Pancreas (tissue), 10 donors: ENCODE data around the gene GHITM. TPM values are rescaled to one million over a fixed set of nuclear protein-coding genes. Genes with fewer than 3 reads are reported as not detected.

ENCODE experiments used
- ATAC-seq, 4 donors: fragments of 200-7000 bp; cut with Tn5 transposase; one replicate each; pipeline versions ENCODE4 v1.8.0 to v1.9.1; 2020; ENCODE audit warnings: mild to moderate bottlenecking in 4 of 4, moderate library complexity in 4 of 4
- DNase-seq, 6 donors: peaks; one replicate each; pipeline ENCODE4 v3.0.0-alpha.2; 2020
- FAIRE-seq: peaks from 2 replicates; lab custom pipeline; 2012; peaks lifted over from hg19 to GRCh38; lab: Jason Lieb, UNC
- H3K27ac ChIP-seq, 4 donors: fragments of 200-600 bp; sonication (generic); 1 replicate in 3 of 4; 2 replicates in 1 of 4; pipeline versions ENCODE4 v1.5.0 to v1.8.0; 2020
- H3K27me3 ChIP-seq, 4 donors: fragments of 200-600 bp; one replicate each; pipeline ENCODE4 v1.8.0; 2021
- H3K36me3 ChIP-seq, 3 donors: fragments of 200-600 bp; sonication (generic) in 1 of 3; one replicate each; pipeline versions ENCODE4 v1.5.0 to v1.8.0; 2020 to 2021
- H3K4me1 ChIP-seq, 3 donors: fragments of 200-600 bp; one replicate each; pipeline ENCODE4 v1.8.0; 2021
- H3K4me3 ChIP-seq, 4 donors: fragments of 200-600 bp; sonication (generic) in 2 of 4; one replicate each; pipeline versions ENCODE4 v1.5.0 to v1.8.0; 2020 to 2021
- H3K9me3 ChIP-seq, 4 donors: fragments of 200-600 bp; one replicate each; pipeline ENCODE4 v1.8.0; 2021
- WGBS, 2 donors: extraction: QIAGEN DNeasy Blood & Tissue Kit; methylation state at CpG; one replicate each; pipeline ENCODE4 v1.1.7; 2013; 5-methylcytosine and 5-hydroxymethylcytosine counted together
- intact Hi-C, 3 donors: fragments of 100-400 bp; cut with DNase I; formaldehyde crosslinking; loops; one replicate each; pipeline versions ENCODE4 v1.11.1 to v1.14.2; 2022
- polyA plus RNA-seq, 2 donors: library from polyadenylated mRNA; stranded (reverse); fragments of 200-250 nt; gene quantifications; one replicate each; pipeline ENCODE4 v1.2.3, GENCODE V29; 2013
- total RNA-seq, 6 donors: library from RNA; stranded (reverse); fragmentation: NEBNext Ultra II Directional in 4 of 6; extraction: Animal tissue kit (Norgen Biotek cat#: 25700) in 4 of 6; gene quantifications; one replicate each; pipeline versions ENCODE4 v1.2.1 to v1.2.4, GENCODE V29; 2021 to 2023
- TF ChIP-seq, protein P1 (sequence below), 4 donors: fragments of 200-600 bp; sonication (generic) in 3 of 4; IDR thresholded peaks; one replicate each; pipeline versions ENCODE4 v1.5.0 to v1.8.0; 2021; ENCODE audit warnings: antibody characterized with exemption in 4 of 4
- donor health status: healthy with polysubstance abuse.
- donor health status: DM: no; HTN: no; CAD: no; lungs with moderate emphysema.
- donor health status: DM: no; HTN: no; CAD: no.
- donor health status: control.
- donor health status: control.
- donor health status: Bipolar disorder and iron deficiency.
- donor health status: DM: yes; HTN: yes; CAD: no.
- donor health status: DM: no; HTN: no; CAD: no.
- donor health status: DM: no; HTN: no; CAD: no.
- donor health status: DM: yes; HTN: yes; CAD: no.

GHITM gene
- total and polyA plus RNA-seq, 8 donors: 31.1 to 68.5 (median 49.5) TPM

DNA sequence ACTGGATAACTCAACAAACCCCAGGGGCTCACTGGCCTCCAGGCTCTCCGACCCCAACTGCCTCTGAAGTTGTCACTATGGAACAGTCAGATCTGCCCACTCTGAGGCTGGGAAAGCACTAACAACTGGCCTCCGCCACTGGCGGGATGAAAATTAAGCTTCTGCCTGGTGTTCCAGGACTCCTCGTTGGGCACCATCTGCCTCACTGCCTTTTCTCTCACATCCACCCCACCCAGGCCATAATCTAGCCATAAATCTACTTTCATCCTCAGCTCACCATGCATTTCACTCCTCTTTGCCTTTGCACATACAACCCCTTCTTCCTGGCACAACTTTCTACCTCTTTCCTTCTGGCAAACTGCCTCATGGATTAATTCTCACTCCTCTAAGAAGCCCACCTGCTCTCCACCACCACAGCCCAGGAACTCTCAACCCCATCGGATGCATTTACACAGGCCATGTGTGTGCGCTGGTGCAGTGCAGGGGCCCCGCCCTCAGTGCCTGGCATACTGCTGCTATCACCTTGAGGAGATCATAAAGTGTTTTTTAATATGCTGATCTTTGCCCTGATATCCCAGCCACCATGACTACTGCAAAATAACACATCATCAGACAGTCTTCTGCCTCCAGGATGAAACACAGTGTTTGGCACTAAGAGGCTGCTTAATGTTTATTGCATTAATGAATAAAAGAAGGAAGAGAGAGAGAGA lies 59.1 kb downstream of the GHITM start:
- H3K27me3 ChIP-seq: peaks cover 0 to 10% (median 0%) of the 10 kb centered on the region in 4 donors
- intact Hi-C loops: no loop called here

DNA sequence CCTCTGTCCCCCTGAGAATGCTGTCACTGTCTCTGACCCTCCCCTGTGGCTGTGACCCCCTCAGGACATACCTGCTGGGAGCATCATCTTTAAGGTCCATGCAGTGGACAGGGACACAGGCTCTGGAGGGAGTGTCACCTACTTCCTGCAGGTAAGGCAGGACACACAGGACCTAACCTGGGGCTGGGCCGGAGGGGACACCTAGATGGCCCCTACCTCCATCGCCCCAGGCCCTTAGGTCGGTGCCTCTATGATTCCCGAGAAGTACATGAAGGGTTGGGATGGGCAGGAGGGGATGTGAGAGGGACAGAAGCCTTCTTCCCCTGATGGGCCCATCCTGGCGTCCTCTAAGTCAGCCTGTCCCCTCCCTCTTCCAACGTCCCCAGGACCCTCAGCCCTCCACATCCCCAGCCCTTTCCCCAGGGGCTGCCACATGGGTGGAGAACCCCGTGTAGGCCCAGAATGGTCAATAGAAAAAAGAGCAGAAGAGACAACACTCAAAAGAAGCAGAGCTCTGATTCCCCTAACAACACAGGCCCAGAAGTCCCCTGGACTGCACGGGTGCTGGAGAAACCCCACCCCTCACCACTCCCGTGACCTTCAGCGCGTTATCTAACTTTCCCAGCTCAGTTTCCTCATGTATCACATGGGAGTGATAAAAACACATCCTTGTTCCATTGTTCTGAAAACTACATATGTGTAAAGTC lies 61.4 kb downstream of the GHITM start:
- TF ChIP-seq, protein P1, sequence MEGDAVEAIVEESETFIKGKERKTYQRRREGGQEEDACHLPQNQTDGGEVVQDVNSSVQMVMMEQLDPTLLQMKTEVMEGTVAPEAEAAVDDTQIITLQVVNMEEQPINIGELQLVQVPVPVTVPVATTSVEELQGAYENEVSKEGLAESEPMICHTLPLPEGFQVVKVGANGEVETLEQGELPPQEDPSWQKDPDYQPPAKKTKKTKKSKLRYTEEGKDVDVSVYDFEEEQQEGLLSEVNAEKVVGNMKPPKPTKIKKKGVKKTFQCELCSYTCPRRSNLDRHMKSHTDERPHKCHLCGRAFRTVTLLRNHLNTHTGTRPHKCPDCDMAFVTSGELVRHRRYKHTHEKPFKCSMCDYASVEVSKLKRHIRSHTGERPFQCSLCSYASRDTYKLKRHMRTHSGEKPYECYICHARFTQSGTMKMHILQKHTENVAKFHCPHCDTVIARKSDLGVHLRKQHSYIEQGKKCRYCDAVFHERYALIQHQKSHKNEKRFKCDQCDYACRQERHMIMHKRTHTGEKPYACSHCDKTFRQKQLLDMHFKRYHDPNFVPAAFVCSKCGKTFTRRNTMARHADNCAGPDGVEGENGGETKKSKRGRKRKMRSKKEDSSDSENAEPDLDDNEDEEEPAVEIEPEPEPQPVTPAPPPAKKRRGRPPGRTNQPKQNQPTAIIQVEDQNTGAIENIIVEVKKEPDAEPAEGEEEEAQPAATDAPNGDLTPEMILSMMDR (IDR thresholded peaks at IDR 0.05): no peak
- Histone ChIP-seq H3K9me3 (no peaks in the 10 kb centered on the region), H3K4me1 (no peaks in the 10 kb centered on the region), H3K4me3 (no peak overlapping the region), H3K36me3 (no peaks in the 10 kb centered on the region), H3K27me3 (no peaks in the 10 kb centered on the region), H3K27ac (no peak overlapping the region)
- intact Hi-C loops: no loop called here
- WGBS, 2 donors: 46 to 55% methylated on average over 10 to 11 of the region's 11 CpGs
- DNase-seq: no peak
- FAIRE-seq: no peak
- peak in 1 of 4 donors; percentile 46 for ATAC-seq

More for the DNA sequence above, 59.1 kb downstream of the GHITM start:
- peaks cover 0 to 6% (median 5%) of the 10 kb centered on the region in 3 donors for H3K4me1 ChIP-seq
- no peak for FAIRE-seq
- DNase-seq: no peak
- no peak overlapping the region for H3K4me3 ChIP-seq
- TF ChIP-seq, protein P1 (IDR thresholded peaks at IDR 0.05): no peak
- no peaks in the 10 kb centered on the region for H3K9me3 ChIP-seq
- 66 to 74% methylated on average over 7 of the region's 7 CpGs for WGBS, 2 donors
- H3K36me3 ChIP-seq: no peaks in the 10 kb centered on the region
- no peak for ATAC-seq
- no peak overlapping the region for H3K27ac ChIP-seq

DNA sequence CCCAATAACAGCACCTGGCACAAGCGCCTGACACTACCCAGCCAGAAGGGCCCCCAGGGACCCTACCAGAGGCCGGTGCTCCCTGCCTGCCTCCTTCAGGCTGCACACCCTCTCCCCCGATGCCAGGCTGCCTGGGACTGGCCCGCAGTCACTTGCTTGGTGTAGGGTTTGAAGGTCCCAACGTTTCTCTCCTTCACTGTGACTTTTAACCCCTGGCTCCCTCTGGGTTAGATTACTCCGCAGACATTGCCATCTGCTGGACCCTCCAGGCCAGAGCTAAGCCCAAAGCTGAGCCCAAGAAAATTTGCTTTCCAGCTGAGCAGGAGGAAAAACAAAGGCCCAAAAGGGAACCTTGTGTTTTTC lies 61.9 kb downstream of the GHITM start:
- ATAC-seq (no peak), DNase-seq (no peak)
- intact Hi-C loops: no loop called here

DNA sequence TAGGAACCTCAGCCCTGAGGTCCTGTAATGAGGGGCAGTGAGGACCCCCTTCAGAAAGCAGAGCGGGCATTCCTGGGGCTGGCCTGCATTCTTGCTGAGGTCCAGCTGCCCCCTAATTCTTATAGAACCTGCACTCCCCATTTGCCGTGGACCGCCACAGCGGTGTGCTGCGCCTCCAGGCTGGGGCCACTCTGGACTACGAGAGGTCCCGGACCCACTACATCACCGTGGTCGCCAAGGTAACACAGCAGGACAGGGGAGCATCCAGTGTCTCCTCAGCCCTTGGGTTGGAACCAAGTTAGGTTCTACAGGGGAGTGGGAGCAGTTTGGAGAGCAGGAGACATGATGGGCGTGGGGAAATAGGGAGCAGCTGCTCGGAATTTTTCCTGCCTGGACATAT lies 62.4 kb downstream of the GHITM start:
- TF ChIP-seq, protein P1 (IDR thresholded peaks at IDR 0.05): no peak
- FAIRE-seq: no peak
- 84% methylated on average over 11 of the region's 11 CpGs for WGBS, 2 donors

More for the DNA sequence above, 61.9 kb downstream of the GHITM start:
- Histone ChIP-seq H3K4me1 (no peaks in the 10 kb centered on the region), H3K4me3 (no peak overlapping the region), H3K27ac (no peak overlapping the region), H3K27me3 (no peaks in the 10 kb centered on the region), H3K36me3 (no peaks in the 10 kb centered on the region), H3K9me3 (no peaks in the 10 kb centered on the region)
- no peak for FAIRE-seq
- TF ChIP-seq, protein P1 (IDR thresholded peaks at IDR 0.05): no peak
- WGBS, 2 donors: 46 to 54% methylated on average over 6 of the region's 6 CpGs

DNA sequence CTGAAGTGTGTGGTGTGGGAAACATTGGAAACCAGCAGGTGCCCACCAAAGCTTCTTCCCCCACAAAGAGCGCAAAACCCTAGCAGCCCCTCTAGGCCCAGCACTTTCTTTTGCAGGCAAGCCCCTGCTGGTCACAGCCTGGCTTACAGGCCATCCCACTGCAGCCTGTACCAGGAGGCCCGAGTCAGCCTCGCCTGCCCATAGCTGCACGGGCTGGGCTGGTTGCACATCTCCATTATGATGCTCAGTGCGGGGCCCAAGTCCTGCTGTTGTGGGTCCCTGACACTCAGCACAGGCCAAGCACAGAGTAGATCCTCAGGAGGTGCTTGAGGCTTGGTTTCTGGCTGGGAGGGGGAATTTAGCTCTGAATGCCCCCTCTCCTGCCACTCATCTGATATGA lies 63.0 kb downstream of the GHITM start:
- intact Hi-C loops: no loop called here
- no peak for ATAC-seq
- H3K4me3 ChIP-seq: no peak overlapping the region
- DNase-seq: no peak
- FAIRE-seq: no peak
- H3K27me3 ChIP-seq: no peaks in the 10 kb centered on the region
- H3K4me1 ChIP-seq: no peaks in the 10 kb centered on the region
- H3K9me3 ChIP-seq: no peaks in the 10 kb centered on the region
- no peaks in the 10 kb centered on the region for H3K36me3 ChIP-seq
- H3K27ac ChIP-seq: no peak overlapping the region
- 81 to 86% methylated on average over 5 of the region's 5 CpGs for WGBS, 2 donors
- TF ChIP-seq, protein P1 (IDR thresholded peaks at IDR 0.05): no peak

More for the DNA sequence above, 62.4 kb downstream of the GHITM start:
- H3K4me1 ChIP-seq: no peaks in the 10 kb centered on the region
- no peak overlapping the region for H3K27ac ChIP-seq
- DNase-seq (no peak), ATAC-seq (no peak)
- no peaks in the 10 kb centered on the region for H3K9me3 ChIP-seq
- intact Hi-C loops: no loop called here
- no peaks in the 10 kb centered on the region for H3K27me3 ChIP-seq
- no peak overlapping the region for H3K4me3 ChIP-seq
- H3K36me3 ChIP-seq: no peaks in the 10 kb centered on the region
